ENCODE data around the gene NFIA.

The NFIA gene

DNA sequence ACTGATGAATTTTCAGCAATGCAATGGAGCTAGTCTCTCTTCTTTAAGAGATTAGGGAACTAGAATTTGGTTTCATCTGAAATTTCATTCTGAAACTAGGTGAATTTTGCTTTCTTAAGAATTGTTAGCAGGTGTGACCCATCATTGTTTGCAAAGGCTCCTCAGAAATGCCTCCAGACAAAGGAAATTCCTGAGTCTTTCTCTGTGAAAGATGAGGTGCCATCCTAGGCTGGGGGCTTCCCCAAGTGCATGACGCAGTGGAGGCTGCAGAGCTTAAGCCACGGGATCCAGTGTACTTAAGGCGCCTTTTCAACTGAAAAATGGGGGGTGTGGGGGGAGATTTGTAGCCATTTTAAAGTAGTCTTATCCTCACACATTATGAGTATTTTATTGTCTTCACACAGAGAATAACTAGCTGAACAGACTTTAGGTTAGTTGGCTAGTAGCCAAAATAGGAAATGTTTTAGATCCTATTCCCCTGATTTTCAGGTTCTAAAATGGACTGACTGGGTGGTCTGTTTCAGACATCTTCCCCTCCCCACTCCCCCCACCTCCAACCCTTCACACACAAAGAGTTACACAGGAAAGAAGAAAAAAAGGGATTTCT is 202.0 kb downstream of the NFIA start:
- Histone ChIP-seq H3K9me3 (ENCODE audit: insufficient read depth, low read depth, low read length) (no peaks in the 10 kb centered on the region), H3K4me1 (ENCODE audit: control insufficient read depth in 1 of 2, insufficient read depth in 2 of 2, low read length in 2 of 2) (no peaks in the 10 kb centered on the region), H3K79me1 (ENCODE audit: low read length) (no peaks in the 10 kb centered on the region), H3K36me3 (ENCODE audit: control insufficient read depth in 1 of 2, insufficient read depth in 2 of 2, low read length in 2 of 2) (no peaks in the 10 kb centered on the region), H3K27me3 (ENCODE audit: insufficient read depth, low read length) (no peaks in the 10 kb centered on the region), H3K23ac (ENCODE audit: low read length) (no peak overlapping the region), H2BK12ac (ENCODE audit: low read length) (no peak overlapping the region), H4K12ac (ENCODE audit: low read depth, low read length) (no peak overlapping the region), H3K4me3 (ENCODE audit: low read depth, low read length) (no peak overlapping the region), H3K79me2 (ENCODE audit: control insufficient read depth, insufficient read depth, low read length, poor library complexity) (no peaks in the 10 kb centered on the region), H4K8ac (ENCODE audit: low read depth, low read length) (no peak overlapping the region), H2BK120ac (ENCODE audit: insufficient read depth, low read length, poor library complexity) (no peak overlapping the region), H3K4me2 (ENCODE audit: low read length) (no peak overlapping the region), H2AFZ (ENCODE audit: insufficient read depth, low read length, poor library complexity) (no peak overlapping the region), H4K91ac (ENCODE audit: low read depth, low read length) (no peak overlapping the region), H2BK5ac (ENCODE audit: low read depth, low read length, poor library complexity) (no peak overlapping the region), H3K27ac (ENCODE audit: low read depth, low read length) (no peak overlapping the region), H2AK5ac (ENCODE audit: low read length) (no peak overlapping the region), H3K18ac (ENCODE audit: low read length) (no peak overlapping the region), H3K14ac (ENCODE audit: low read length) (no peak overlapping the region), H3K9ac (ENCODE audit: low read length) (no peak overlapping the region), H3K4ac (ENCODE audit: low read depth, low read length) (no peak overlapping the region)
- no CpG with 5 or more reads among the region's 3 CpGs for WGBS (ENCODE audit: extremely low coverage, insufficient coverage, insufficient read length)
- no peak for DNase-seq

DNA sequence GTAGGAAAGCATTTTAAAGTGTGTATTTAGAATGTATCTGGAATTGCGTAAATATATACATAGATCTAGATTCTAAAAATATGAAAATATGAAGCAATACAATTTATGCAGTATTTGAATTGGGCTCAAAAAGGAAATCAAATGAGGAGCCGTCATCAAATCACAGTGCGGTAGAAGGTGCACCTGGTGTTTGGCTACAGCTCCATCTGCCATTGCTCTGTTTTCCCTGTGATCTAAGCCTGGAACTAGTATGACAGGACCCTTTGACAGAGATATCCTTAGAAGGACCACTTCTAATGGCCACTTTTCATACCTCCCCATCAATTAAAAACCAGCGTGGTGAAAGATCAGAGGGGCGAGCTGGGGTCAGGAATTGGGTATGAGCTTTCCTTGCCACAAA is 202.6 kb downstream of the NFIA start:
- Histone ChIP-seq H3K18ac (ENCODE audit: low read length) (no peak overlapping the region), H3K4me2 (ENCODE audit: low read length) (no peak overlapping the region), H2BK120ac (ENCODE audit: insufficient read depth, low read length, poor library complexity) (no peak overlapping the region), H3K9ac (ENCODE audit: low read length) (no peak overlapping the region), H2AFZ (ENCODE audit: insufficient read depth, low read length, poor library complexity) (no peak overlapping the region), H2BK5ac (ENCODE audit: low read depth, low read length, poor library complexity) (no peak overlapping the region), H3K14ac (ENCODE audit: low read length) (no peak overlapping the region), H3K36me3 (ENCODE audit: control insufficient read depth in 1 of 2, insufficient read depth in 2 of 2, low read length in 2 of 2) (no peaks in the 10 kb centered on the region), H2BK12ac (ENCODE audit: low read length) (no peak overlapping the region), H4K8ac (ENCODE audit: low read depth, low read length) (no peak overlapping the region), H4K91ac (ENCODE audit: low read depth, low read length) (no peak overlapping the region), H3K4ac (ENCODE audit: low read depth, low read length) (no peak overlapping the region), H2AK5ac (ENCODE audit: low read length) (no peak overlapping the region), H3K4me1 (ENCODE audit: control insufficient read depth in 1 of 2, insufficient read depth in 2 of 2, low read length in 2 of 2) (no peaks in the 10 kb centered on the region), H3K79me2 (ENCODE audit: control insufficient read depth, insufficient read depth, low read length, poor library complexity) (no peaks in the 10 kb centered on the region), H3K27me3 (ENCODE audit: insufficient read depth, low read length) (no peaks in the 10 kb centered on the region), H3K4me3 (ENCODE audit: low read depth, low read length) (no peak overlapping the region), H3K79me1 (ENCODE audit: low read length) (no peaks in the 10 kb centered on the region), H3K27ac (ENCODE audit: low read depth, low read length) (no peak overlapping the region), H4K12ac (ENCODE audit: low read depth, low read length) (no peak overlapping the region), H3K23ac (ENCODE audit: low read length) (no peak overlapping the region), H3K9me3 (ENCODE audit: insufficient read depth, low read depth, low read length) (no peaks in the 10 kb centered on the region)
- no peak for DNase-seq
- no CpG with 5 or more reads among the region's 5 CpGs for WGBS (ENCODE audit: extremely low coverage, insufficient coverage, insufficient read length)

GRCh38 chr1:61285371-61285885 is 203.1 kb downstream of the NFIA start:
- H2BK12ac ChIP-seq (ENCODE audit: low read length) = no peak overlapping the region
- no peak overlapping the region for H3K4me2 ChIP-seq (ENCODE audit: low read length)
- H3K79me1 ChIP-seq (ENCODE audit: low read length) = no peaks in the 10 kb centered on the region
- H3K4me3 ChIP-seq (ENCODE audit: low read depth, low read length) = no peak overlapping the region
- no peak overlapping the region for H3K23ac ChIP-seq (ENCODE audit: low read length)
- H3K27me3 ChIP-seq (ENCODE audit: insufficient read depth, low read length) = no peaks in the 10 kb centered on the region
- H3K14ac ChIP-seq (ENCODE audit: low read length) = no peak overlapping the region
- WGBS (ENCODE audit: extremely low coverage, insufficient coverage, insufficient read length) = no CpG with 5 or more reads among the region's 3 CpGs
- DNase-seq = no peak
- H4K8ac ChIP-seq (ENCODE audit: low read depth, low read length) = no peak overlapping the region
- no peak overlapping the region for H4K91ac ChIP-seq (ENCODE audit: low read depth, low read length)
- H3K9me3 ChIP-seq (ENCODE audit: insufficient read depth, low read depth, low read length) = no peaks in the 10 kb centered on the region
- no peak overlapping the region for H3K4ac ChIP-seq (ENCODE audit: low read depth, low read length)
- no peak overlapping the region for H2BK5ac ChIP-seq (ENCODE audit: low read depth, low read length, poor library complexity)
- no peak overlapping the region for H2BK120ac ChIP-seq (ENCODE audit: insufficient read depth, low read length, poor library complexity)
- H3K4me1 ChIP-seq (ENCODE audit: control insufficient read depth in 1 of 2, insufficient read depth in 2 of 2, low read length in 2 of 2) = no peaks in the 10 kb centered on the region
- no peaks in the 10 kb centered on the region for H3K36me3 ChIP-seq (ENCODE audit: control insufficient read depth in 1 of 2, insufficient read depth in 2 of 2, low read length in 2 of 2)
- H3K9ac ChIP-seq (ENCODE audit: low read length) = no peak overlapping the region
- no peak overlapping the region for H3K27ac ChIP-seq (ENCODE audit: low read depth, low read length)
- H3K18ac ChIP-seq (ENCODE audit: low read length) = no peak overlapping the region
- no peak overlapping the region for H2AK5ac ChIP-seq (ENCODE audit: low read length)
- H3K79me2 ChIP-seq (ENCODE audit: control insufficient read depth, insufficient read depth, low read length, poor library complexity) = no peaks in the 10 kb centered on the region
- H2AFZ ChIP-seq (ENCODE audit: insufficient read depth, low read length, poor library complexity) = no peak overlapping the region
- H4K12ac ChIP-seq (ENCODE audit: low read depth, low read length) = no peak overlapping the region

DNA sequence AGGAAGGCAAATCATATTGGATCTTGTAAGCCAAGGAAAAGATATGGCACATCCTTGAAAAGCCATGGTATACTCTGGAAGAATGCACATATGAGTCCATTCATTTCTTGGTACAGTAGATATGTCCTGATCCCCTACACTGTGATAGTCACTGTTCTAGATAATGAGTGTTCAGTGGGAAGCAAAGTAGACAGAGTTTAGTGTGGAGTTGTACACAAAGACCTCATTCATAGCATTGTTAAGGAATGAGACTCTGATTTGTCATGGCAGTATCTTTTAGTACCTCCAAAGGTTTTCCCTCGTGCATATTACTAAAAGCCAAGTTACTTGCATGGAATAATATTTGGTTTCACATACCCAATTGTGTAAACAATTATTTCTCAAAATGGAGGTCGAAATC is 204.7 kb downstream of the NFIA start:
- no CpG with 5 or more reads among the region's 2 CpGs for WGBS (ENCODE audit: extremely low coverage, insufficient coverage, insufficient read length)
- Histone ChIP-seq H2BK12ac (ENCODE audit: low read length) (no peak overlapping the region), H3K4me3 (ENCODE audit: low read depth, low read length) (no peak overlapping the region)

More for the DNA sequence above, 204.7 kb downstream of the NFIA start:
- H3K79me1 ChIP-seq (ENCODE audit: low read length) = no peaks in the 10 kb centered on the region
- no peaks in the 10 kb centered on the region for H3K36me3 ChIP-seq (ENCODE audit: control insufficient read depth in 1 of 2, insufficient read depth in 2 of 2, low read length in 2 of 2)
- H2BK120ac ChIP-seq (ENCODE audit: insufficient read depth, low read length, poor library complexity) = no peak overlapping the region
- H4K12ac ChIP-seq (ENCODE audit: low read depth, low read length) = no peak overlapping the region
- H3K14ac ChIP-seq (ENCODE audit: low read length) = no peak overlapping the region
- no peak overlapping the region for H4K8ac ChIP-seq (ENCODE audit: low read depth, low read length)
- H2AFZ ChIP-seq (ENCODE audit: insufficient read depth, low read length, poor library complexity) = no peak overlapping the region
- H3K4me1 ChIP-seq (ENCODE audit: control insufficient read depth in 1 of 2, insufficient read depth in 2 of 2, low read length in 2 of 2) = no peaks in the 10 kb centered on the region
- no peak overlapping the region for H2BK5ac ChIP-seq (ENCODE audit: low read depth, low read length, poor library complexity)
- no peaks in the 10 kb centered on the region for H3K27me3 ChIP-seq (ENCODE audit: insufficient read depth, low read length)
- no peak overlapping the region for H2AK5ac ChIP-seq (ENCODE audit: low read length)
- H3K4ac ChIP-seq (ENCODE audit: low read depth, low read length) = no peak overlapping the region
- no peaks in the 10 kb centered on the region for H3K79me2 ChIP-seq (ENCODE audit: control insufficient read depth, insufficient read depth, low read length, poor library complexity)
- no peaks in the 10 kb centered on the region for H3K9me3 ChIP-seq (ENCODE audit: insufficient read depth, low read depth, low read length)
- no peak overlapping the region for H3K18ac ChIP-seq (ENCODE audit: low read length)
- no peak overlapping the region for H3K23ac ChIP-seq (ENCODE audit: low read length)
- H3K27ac ChIP-seq (ENCODE audit: low read depth, low read length) = no peak overlapping the region
- H4K91ac ChIP-seq (ENCODE audit: low read depth, low read length) = no peak overlapping the region
- H3K9ac ChIP-seq (ENCODE audit: low read length) = no peak overlapping the region
- peak in 1 of 2 donors; percentile 39 for DNase-seq
- no peak overlapping the region for H3K4me2 ChIP-seq (ENCODE audit: low read length)

All from trophoblast cell (in vitro differentiated cells and primary cell).